HEK293 (cell line): Measurements from ENCODE around the gene TMEM214.

ENCODE experiments used
- CTCF ChIA-PET: fragments of 350-600 bp; formaldehyde crosslinking; extraction: SDS; loops from one replicate; lab custom pipeline; 2021; ENCODE audit warnings: antibody characterized with exemption; lab: Yijun Ruan, JAX
- POLR2A ChIA-PET: fragments of 300-600 bp; formaldehyde crosslinking; extraction: SDS; loops from one replicate; lab custom pipeline; 2020; ENCODE audit warnings: antibody characterized with exemption, inconsistent platforms; lab: Yijun Ruan, JAX
- H3K27ac ChIP-seq: fragments of 200-500 bp; sonication (Bioruptor generic); 2 replicates; pipeline ENCODE4 v1.5.1; 2014; ENCODE audit warnings: low read depth, low read length, control low read depth, inconsistent platforms; ENCODE audit errors: extremely low read depth
- H3K36me3 ChIP-seq, 2 experiments: fragments of 200-500 bp in 1 of 2; sonication (Bioruptor generic) in 1 of 2; 1 replicate in 1 of 2; 2 replicates in 1 of 2; pipeline ENCODE4 v1.5.1; 2014 to 2017; ENCODE audit warnings: inconsistent platforms in 2 of 2, low read length in 2 of 2; ENCODE audit not compliant: control insufficient read depth in 2 of 2, insufficient read depth in 1 of 2
- H3K4me1 ChIP-seq: fragments of 200-500 bp; sonication (Bioruptor generic); 2 replicates; pipeline ENCODE4 v1.5.1; 2014; ENCODE audit warnings: mild to moderate bottlenecking, low read length, inconsistent platforms; ENCODE audit not compliant: control insufficient read depth, insufficient read depth
- H3K4me3 ChIP-seq: 2 replicates; pipeline ENCODE4 v1.5.1; 2011; ENCODE audit warnings: low read depth, mild to moderate bottlenecking, control low read depth, low read length, moderate library complexity
- H3K9me3 ChIP-seq: fragments of 200-500 bp; sonication (Bioruptor generic); 2 replicates; pipeline ENCODE4 v1.5.1; 2014; ENCODE audit warnings: low read depth, low read length, inconsistent platforms; ENCODE audit not compliant: control insufficient read depth, insufficient read depth
- GLI2 ChIP-seq: fragments of 450-650 bp; formaldehyde crosslinking; IDR thresholded peaks from 2 replicates; pipeline ENCODE4; 2017; ENCODE audit warnings: missing biosample characterization, missing genetic modification characterization, low read depth, borderline replicate concordance
- ZBTB11 ChIP-seq: fragments of 450-650 bp; formaldehyde crosslinking; conservative IDR thresholded peaks from 2 replicates; pipeline ENCODE4 v1.5.1; 2016; ENCODE audit warnings: low read depth, missing biosample characterization, missing genetic modification characterization
- ZBTB17 ChIP-seq: fragments of 450-650 bp; formaldehyde crosslinking; IDR thresholded peaks from 2 replicates; pipeline ENCODE4 v1.5.1; 2016; ENCODE audit warnings: missing biosample characterization, missing genetic modification characterization
- ZBTB20 ChIP-seq: fragments of 450-650 bp; formaldehyde crosslinking; IDR thresholded peaks from 2 replicates; pipeline ENCODE4 v1.5.1; 2016; ENCODE audit warnings: missing biosample characterization, missing genetic modification characterization
- ZBTB26 ChIP-seq: fragments of 450-650 bp; formaldehyde crosslinking; optimal IDR thresholded peaks from 2 replicates; pipeline ENCODE3; 2016; ENCODE audit warnings: missing biosample characterization, mild to moderate bottlenecking, missing genetic modification characterization
- ZNF148 ChIP-seq: fragments of 450-650 bp; formaldehyde crosslinking; IDR thresholded peaks from 2 replicates; pipeline ENCODE4 v1.5.0; 2017; ENCODE audit warnings: missing biosample characterization, missing genetic modification characterization, borderline replicate concordance
- ZNF394 ChIP-seq: fragments of 450-650 bp; formaldehyde crosslinking; IDR thresholded peaks from 2 replicates; pipeline ENCODE4 v1.5.1; 2016; ENCODE audit warnings: missing biosample characterization, missing genetic modification characterization, mild to moderate bottlenecking, moderate library complexity, borderline replicate concordance
- ZNF600 ChIP-seq: fragments of 450-650 bp; formaldehyde crosslinking; IDR thresholded peaks from 2 replicates; pipeline ENCODE4 v1.5.1; 2016; ENCODE audit warnings: missing biosample characterization, missing genetic modification characterization
- ZSCAN5A ChIP-seq: fragments of 450-650 bp; formaldehyde crosslinking; IDR thresholded peaks from 2 replicates; pipeline ENCODE4 v1.5.1; 2016; ENCODE audit warnings: missing biosample characterization, missing genetic modification characterization
- TF ChIP-seq, protein P1 (sequence below): sonication (generic); formaldehyde crosslinking; IDR thresholded peaks from 2 replicates; pipeline ENCODE4 v1.8.1; 2022; ENCODE audit warnings: mild to moderate bottlenecking, moderate library complexity, missing genetic modification reagents

Gene TMEM214

GRCh38 chr2:27003857-27004256 is 28.9 kb upstream of the TMEM214 start:
- H3K36me3 ChIP-seq: no peaks in the 10 kb centered on the region
- H3K27ac ChIP-seq: no peak overlapping the region
- H3K4me1 ChIP-seq: peaks cover 3% of the 10 kb centered on the region; the same call in 1 of the 2 replicates
- ChIA-PET CTCF (interaction anchor here (0.9 to 1.8 kb wide), 3 partner anchors 10 to 158 kb away, joined by 3 to 7 read pairs (median 4); no protein-coding TSS in a partner anchor), POLR2A (interaction anchor here (1.7 kb wide), 1 partner anchor 47 kb away, joined by 5 read pairs; the partner anchor contains the start of gene AGBL5)
- no peak for TF ChIP-seq ZBTB20 (tag by site-specific recombination)
- TF ChIP-seq ZBTB11 (tag by site-specific recombination): no peak
- TF ChIP-seq, all 188 proteins: peak for 0
- Histone ChIP-seq H3K4me3 (no peak overlapping the region), H3K9me3 (no peaks in the 10 kb centered on the region)

GRCh38 chr2:27006602-27007415 is 26.0 kb upstream of the TMEM214 start:
- Histone ChIP-seq H3K9me3 (no peaks in the 10 kb centered on the region), H3K36me3 (no peaks in the 10 kb centered on the region), H3K4me3 (no peak overlapping the region), H3K27ac (no peak overlapping the region), H3K4me1 (peaks cover 3% of the 10 kb centered on the region; the same call in 1 of the 2 replicates)
- POLR2A ChIA-PET: interaction anchor here (1.5 kb wide), 1 partner anchor 13 kb away, joined by 3 read pairs; no protein-coding TSS in a partner anchor
- TF ChIP-seq ZBTB26 (tag by site-specific recombination) (no peak), ZSCAN5A (tag by site-specific recombination) (no peak), GLI2 (tag by site-specific recombination) (no peak), ZNF600 (tag by site-specific recombination) (no peak), ZNF148 (tag by site-specific recombination) (no peak), ZBTB17 (tag by site-specific recombination) (no peak), ZNF394 (no peak)
- TF ChIP-seq, protein P1, sequence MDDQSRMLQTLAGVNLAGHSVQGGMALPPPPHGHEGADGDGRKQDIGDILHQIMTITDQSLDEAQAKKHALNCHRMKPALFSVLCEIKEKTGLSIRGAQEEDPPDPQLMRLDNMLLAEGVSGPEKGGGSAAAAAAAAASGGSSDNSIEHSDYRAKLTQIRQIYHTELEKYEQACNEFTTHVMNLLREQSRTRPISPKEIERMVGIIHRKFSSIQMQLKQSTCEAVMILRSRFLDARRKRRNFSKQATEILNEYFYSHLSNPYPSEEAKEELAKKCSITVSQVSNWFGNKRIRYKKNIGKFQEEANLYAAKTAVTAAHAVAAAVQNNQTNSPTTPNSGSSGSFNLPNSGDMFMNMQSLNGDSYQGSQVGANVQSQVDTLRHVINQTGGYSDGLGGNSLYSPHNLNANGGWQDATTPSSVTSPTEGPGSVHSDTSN (CRISPR knock-in tag): no peak
- CTCF ChIA-PET: interaction anchor here (0.7 to 3.7 kb wide), 3 partner anchors 10 to 767 kb away, joined by 3 to 12 read pairs (median 3); no protein-coding TSS in a partner anchor
